HG03520 (cell line): ENCODE data around the gene FAIM.
"Not testable (repeated sequence)": the region's sequence is repeated elsewhere in the genome, so short reads cannot be mapped to it uniquely, and the experiment has no call there.

Experiments
- ATAC-seq: cut with Tn5 transposase; IDR thresholded peaks from one replicate; pipeline ENCODE4 v1.9.1; 2021; ENCODE audit warnings: mild to moderate bottlenecking, moderate library complexity; ENCODE audit not compliant: unreplicated experiment

Gene FAIM

GRCh38 chr3:138675393-138675792, 66.8 kb downstream of the FAIM start:
- no peak for ATAC-seq

GRCh38 chr3:138678086-138678485, 69.5 kb downstream of the FAIM start:
- no peak for ATAC-seq

GRCh38 chr3:138678874-138679392, 70.4 kb downstream of the FAIM start:
- no peak for ATAC-seq

- not testable (repeated sequence) for ATAC-seq
These were observed 72.4 kb downstream of the FAIM start for GRCh38 chr3:138680974-138681373.

- ATAC-seq: no peak
These were observed 73.1 kb downstream of the FAIM start for GRCh38 chr3:138681463-138682220.

- no peak for ATAC-seq
These were observed 74.1 kb downstream of the FAIM start for GRCh38 chr3:138682648-138683047.
